Neural progenitor cell (in vitro differentiated cells): ENCODE data around the gene P2RY12.

ENCODE experiments used
- EZH2phosphoT487 ChIP-seq: fragments of 200-600 bp; sonication (generic); IDR thresholded peaks from 2 replicates; pipeline ENCODE4 v1.6.1; 2017; ENCODE audit warnings: antibody characterized with exemption
- TF ChIP-seq, protein P1 (sequence below): fragments of 200-600 bp; sonication (generic); IDR thresholded peaks from 2 replicates; pipeline ENCODE4 v1.5.1; 2017; ENCODE audit warnings: antibody characterized with exemption, mild to moderate bottlenecking

DNA sequence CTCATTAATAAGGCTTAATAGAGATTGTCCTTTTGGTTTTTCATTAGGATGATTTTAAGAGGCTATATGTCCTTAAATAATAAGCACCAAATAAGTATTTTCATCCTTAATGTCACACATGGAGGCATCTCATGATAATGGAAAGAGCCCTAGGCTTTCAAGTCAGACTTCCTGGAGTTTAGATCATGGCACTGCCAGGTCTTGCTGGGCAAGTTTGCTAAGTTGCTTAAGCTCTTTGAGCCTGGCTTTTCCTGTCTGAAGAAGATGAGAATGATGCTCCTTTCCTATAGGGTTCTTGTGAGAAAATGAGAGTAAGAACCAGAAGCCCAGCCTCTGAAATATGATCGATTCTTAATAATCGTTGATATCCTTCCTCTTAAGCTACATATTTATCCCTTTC, 23.4 kb upstream of the P2RY12 start:
- TF ChIP-seq, protein P1, sequence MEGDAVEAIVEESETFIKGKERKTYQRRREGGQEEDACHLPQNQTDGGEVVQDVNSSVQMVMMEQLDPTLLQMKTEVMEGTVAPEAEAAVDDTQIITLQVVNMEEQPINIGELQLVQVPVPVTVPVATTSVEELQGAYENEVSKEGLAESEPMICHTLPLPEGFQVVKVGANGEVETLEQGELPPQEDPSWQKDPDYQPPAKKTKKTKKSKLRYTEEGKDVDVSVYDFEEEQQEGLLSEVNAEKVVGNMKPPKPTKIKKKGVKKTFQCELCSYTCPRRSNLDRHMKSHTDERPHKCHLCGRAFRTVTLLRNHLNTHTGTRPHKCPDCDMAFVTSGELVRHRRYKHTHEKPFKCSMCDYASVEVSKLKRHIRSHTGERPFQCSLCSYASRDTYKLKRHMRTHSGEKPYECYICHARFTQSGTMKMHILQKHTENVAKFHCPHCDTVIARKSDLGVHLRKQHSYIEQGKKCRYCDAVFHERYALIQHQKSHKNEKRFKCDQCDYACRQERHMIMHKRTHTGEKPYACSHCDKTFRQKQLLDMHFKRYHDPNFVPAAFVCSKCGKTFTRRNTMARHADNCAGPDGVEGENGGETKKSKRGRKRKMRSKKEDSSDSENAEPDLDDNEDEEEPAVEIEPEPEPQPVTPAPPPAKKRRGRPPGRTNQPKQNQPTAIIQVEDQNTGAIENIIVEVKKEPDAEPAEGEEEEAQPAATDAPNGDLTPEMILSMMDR = no peak
- no peak for TF ChIP-seq EZH2phosphoT487
